HG03432 (cell line): ENCODE measurements around the gene MED4.
A peak's percentile ranks its signal among the peaks of the same experiment; 100 is the strongest.

Experiments
- ATAC-seq: cut with Tn5 transposase; IDR thresholded peaks from one replicate; pipeline ENCODE4 v1.9.1; 2021; ENCODE audit warnings: mild to moderate bottlenecking, moderate library complexity; ENCODE audit not compliant: unreplicated experiment

MED4 gene

DNA sequence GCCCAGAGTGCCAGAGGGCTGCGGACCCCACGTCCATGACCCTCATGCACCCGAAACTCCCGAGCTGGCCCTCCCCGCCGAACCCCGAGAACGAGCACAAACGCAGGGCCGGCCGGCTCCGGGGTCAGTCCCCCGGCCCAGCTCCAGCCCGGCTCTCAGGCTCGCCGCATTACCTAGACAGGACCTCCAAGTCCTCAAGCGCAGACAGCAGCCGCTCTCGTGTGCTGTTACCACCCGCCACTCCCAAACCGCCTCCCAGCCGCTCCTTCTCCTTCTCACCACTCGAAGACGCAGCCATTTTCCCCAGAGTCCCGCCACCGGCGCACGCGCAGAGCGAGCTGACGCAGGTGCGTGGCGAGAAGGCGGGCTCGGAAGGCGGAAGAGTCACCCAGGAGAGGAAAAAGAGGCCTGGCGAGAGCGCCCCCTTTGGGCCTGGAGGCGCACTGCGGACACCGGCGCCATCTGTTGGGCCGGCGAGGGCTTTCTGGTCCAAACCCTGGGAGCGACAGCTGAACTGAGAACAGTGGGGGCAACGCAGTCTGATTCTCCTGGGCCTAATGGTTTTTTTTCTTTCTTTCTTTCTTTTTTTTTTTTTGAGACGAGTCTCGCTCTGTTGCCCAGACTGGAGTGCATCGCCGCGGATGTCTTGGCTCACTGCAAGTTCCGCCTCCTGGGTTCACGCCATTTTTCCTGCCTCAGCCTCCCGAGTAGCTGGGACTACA lies at the start of gene MED4:
TSS of gene MED4 (minus strand) at position 324 of the 722 bp plus-strand sequence. CDS start at position 298, 26 bp downstream.
- ATAC-seq = peak; percentile 96

DNA sequence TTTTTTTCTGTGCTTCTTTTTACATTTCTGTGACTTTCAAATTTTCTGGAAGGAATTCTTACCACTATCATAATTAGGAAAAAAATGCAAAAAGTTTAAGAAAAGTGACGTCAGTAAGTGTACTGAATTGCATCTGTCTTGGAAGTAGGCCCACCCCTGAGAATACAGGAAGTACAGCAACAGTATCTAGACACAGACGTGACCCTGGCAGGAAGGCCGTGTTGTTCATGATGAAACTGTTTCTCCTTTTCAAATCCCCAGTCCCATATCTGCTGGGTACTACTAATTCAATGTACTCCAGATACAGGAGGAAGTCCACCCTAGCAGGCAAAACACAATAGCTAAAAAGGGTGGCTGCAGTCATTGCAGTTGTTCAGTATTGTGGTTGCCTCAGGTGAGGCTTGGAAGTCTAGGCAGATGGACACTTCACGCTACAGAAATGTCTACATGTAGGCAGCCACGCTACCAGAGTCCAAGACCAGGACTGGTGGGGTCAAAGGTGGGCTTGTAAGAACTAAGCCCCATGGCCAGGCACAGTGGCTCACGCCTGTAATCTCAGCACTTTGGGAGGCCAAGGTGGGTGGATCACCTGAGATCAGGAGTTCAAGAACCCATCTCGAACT lies 49.6 kb upstream of the MED4 start:
- no peak for ATAC-seq

- ATAC-seq = peak; percentile 93
Measured at GRCh38 chr13:48142436-48142835, 47.5 kb upstream of the MED4 start.

GRCh38 chr13:48138270-48138669 lies 43.4 kb upstream of the MED4 start:
- ATAC-seq = no peak

GRCh38 chr13:48132961-48133360 lies 38.1 kb upstream of the MED4 start:
- no peak for ATAC-seq

GRCh38 chr13:48131533-48131932 lies 36.6 kb upstream of the MED4 start:
- ATAC-seq = no peak

- ATAC-seq = peak; percentile 73
Measured at GRCh38 chr13:48126944-48127830, 32.3 kb upstream of the MED4 start.

DNA sequence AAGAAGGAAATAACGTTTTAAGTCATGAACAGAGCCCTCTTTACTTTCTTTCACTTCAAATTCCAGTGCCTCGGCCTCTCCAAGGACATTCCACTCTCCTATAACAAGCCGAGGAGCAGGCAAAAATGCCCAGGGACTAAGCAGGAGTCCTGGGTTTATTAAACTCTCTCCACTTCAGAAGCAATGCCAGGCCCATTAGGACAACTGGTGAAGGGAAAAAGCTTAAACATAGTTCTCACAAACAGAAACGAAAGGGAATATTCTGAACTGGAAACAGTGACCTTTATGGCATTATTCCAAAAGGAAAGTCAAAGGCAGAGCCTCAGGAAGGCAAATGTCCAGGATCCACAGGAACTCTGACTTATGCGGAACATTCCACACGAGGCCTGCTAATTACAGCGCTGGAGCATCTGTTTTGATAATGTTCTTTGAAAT lies 30.9 kb upstream of the MED4 start:
- ATAC-seq = no peak

- no peak for ATAC-seq
Measured at GRCh38 chr13:48123812-48124211, 28.9 kb upstream of the MED4 start.

DNA sequence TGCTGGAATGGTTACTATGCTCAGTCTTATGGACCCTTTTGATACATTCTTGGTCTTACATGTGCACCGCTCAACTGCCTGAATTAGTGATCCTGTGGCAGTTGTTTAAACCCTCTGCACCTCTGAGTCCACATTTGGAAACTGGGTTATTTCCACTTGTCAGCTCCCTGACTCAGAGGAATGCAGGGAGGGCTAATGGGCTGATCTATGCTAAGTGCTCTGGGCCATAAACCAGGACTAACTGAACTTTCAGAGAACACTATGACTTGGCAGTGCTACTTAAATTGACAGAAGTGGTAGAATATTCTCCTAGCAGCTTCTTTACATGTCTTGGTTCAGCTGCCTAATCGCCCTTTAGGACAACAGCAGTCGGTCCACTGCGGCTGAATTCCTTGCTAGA lies 26.8 kb upstream of the MED4 start:
- ATAC-seq = no peak

- no peak for ATAC-seq
Measured at GRCh38 chr13:48120241-48120640, 25.3 kb upstream of the MED4 start.

DNA sequence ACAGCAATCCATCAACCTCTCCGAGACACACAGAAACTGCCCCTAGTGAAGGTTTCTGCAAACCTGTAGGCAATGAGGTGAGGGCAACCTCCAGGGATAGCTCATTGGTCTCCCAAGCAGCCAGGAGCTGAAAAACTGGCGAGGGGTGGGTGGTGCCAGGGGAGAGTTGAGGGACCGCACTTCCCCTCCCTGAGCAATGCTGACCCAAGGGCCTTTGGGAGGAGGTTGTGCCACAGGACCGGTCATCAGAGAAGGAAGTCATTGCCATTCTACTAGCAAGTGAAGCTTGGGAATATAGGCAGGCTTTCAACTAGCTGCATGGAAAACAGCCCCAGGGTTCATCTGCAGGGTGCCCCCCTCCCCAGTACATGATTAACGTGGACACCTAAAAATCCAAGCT lies 23.1 kb upstream of the MED4 start:
- ATAC-seq = no peak

- ATAC-seq = no peak
Measured at GRCh38 chr13:48116808-48117207, 21.9 kb upstream of the MED4 start.

DNA sequence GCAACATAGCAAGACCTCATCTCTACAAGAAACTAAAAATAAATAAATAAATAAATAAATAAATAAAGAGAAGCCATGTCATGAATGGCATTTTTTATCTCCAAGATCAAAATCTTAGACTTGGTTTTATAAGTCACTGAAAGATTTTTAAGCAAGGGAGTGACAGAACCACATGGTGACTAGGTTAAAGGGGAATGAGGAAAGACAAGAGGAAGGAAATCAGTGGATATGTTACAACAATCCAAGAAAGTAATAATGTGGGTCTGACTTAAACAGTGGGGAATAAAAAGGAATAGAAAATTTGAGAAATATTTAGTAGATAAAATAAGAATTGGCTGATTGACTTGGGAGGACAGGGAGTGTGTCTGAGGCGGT lies 18.8 kb upstream of the MED4 start:
- ATAC-seq = no peak

- no peak for ATAC-seq
Measured at GRCh38 chr13:48112896-48113755, 18.2 kb upstream of the MED4 start.

DNA sequence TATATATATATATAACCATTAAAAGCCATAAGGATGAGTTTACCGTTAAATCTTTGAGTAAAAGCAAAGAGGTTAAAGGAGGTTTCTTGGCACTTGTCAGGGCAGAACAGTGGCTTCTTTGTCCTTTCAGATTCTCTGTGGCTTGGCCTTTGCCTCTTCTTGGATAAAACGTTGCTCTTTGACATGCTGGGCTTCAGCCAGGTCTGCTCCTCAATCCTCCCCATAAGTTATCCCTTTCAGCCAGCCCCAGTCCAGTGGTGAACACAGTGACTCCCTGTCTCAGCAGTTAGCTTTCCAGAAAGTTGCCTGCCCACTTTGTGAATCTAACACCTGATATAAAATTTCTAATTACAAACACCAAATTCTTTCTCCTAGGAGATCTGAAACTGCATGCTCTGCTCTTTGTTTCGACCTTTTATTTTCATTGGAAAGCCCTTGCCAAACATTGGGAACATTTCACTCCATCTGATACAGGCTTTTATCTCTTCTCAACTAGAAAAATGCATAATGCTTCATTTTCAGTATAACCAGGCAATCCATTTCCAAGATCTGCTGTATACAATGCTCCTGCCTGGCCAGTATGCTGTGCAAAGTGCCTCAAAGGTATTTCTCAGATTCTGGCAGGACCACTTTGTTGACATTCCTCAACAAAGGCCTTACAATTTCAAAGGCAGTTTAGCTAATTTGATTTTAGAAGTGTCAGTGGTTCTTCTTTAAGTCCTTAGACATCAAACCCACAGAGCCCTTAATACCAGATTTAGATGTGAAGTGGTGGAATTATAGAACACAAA lies 16.2 kb upstream of the MED4 start:
- ATAC-seq = no peak

DNA sequence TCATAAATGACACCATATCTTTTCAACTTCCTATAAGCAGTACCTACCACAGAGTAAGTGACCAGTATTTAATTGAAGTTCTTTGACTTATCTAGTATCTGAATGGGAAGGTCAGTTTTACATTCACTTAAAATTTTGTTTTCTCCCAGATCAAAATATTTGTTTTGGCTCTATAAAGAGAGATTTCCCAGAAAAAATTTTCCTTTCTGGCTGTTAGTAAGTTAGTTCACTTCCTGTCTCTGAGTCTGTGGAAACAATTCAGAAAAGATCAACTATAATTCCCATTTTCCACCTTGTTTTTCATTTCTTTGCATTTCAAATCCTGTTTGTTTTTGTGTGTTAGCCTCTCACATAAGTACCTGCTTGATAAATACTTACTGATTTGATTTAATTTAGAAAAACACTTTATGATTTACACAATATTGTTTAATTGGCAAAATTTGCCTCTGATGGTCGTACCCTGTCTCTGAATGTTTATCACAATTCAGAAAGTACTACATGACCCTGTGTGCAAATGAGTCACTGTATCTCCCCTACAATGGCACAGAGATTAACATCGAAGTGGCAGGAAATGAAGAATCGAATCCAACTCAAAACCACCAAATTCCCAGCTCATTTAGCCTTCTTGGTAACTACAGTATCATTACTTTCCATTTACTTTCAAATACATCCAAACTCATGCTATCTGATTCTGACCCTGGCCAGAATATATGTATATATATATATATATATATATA lies 15.4 kb upstream of the MED4 start:
- ATAC-seq = no peak

- no peak for ATAC-seq
Measured at GRCh38 chr13:48108106-48108505, 13.2 kb upstream of the MED4 start.

DNA sequence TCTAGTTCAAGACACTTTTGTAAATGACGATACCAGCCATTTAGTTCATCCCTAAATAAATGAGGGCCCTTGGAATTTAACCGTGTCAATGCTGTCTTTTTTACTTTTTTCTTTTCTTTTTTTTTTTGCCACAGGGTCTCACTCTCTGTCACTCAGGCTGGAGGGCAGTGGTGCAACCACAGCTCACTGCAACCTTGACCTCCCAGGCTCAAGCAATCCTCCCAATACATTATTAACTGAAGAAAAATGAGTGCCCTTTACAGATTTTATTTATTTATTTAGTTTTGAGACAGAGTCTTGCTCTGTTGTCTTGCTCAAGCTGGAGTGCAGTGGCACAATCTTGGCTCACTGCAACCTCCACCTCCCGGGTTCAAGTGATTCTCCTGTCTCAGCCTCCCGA lies 2.9 kb upstream of the MED4 start:
- no peak for ATAC-seq
